ENCODE data around the gene PRG3. TPM values are rescaled to one million over a fixed set of nuclear protein-coding genes. Genes with fewer than 3 reads are reported as not detected.

The PRG3 gene
- total RNA-seq: not detected

GRCh38 chr11:57380975-57381374 lies at the start of gene PRG3:
Gene PRG3 (minus strand): TSS chr11:57381150. CDS start chr11:57380708, 442 bp downstream.

GRCh38 chr11:57426929-57427726 lies 46.2 kb upstream of the PRG3 start, which contains the start of gene SLC43A3:
Gene SLC43A3 (minus strand): TSS chr11:57427121. CDS start chr11:57426172, 949 bp downstream.

GRCh38 chr11:57390535-57390934 lies 9.6 kb upstream of the PRG3 start, which contains the start of gene PRG2:
Gene PRG2 (minus strand): TSS chr11:57390650. CDS start chr11:57389944, 706 bp downstream.

GRCh38 chr11:57338142-57338541 lies 42.8 kb downstream of the PRG3 start, which contains the start of gene P2RX3:
Gene P2RX3 (plus strand): TSS chr11:57338352. CDS start chr11:57338551, 199 bp downstream.

GRCh38 chr11:57335343-57336110 lies 45.4 kb downstream of the PRG3 start, which contains the start of gene SSRP1:
Gene SSRP1 (minus strand): TSS chr11:57335892. CDS start chr11:57335121, 771 bp downstream.

Other genes with a start within 250 kb of the PRG3 start
- gene LRRC55, start 199.2 kb downstream of the PRG3 start, total RNA-seq: 1.8 TPM
- 42.7 TPM for gene APLNR, start 143.9 kb downstream of the PRG3 start, total RNA-seq
- gene TNKS1BP1, start 56.2 kb downstream of the PRG3 start, total RNA-seq: 49.8 TPM
- gene SSRP1, start 45.3 kb downstream of the PRG3 start, total RNA-seq: 69.4 TPM
- 1.3 TPM for gene P2RX3, start 42.8 kb downstream of the PRG3 start, total RNA-seq
- gene PRG2, start 9.5 kb upstream of the PRG3 start, total RNA-seq: not detected
- gene SLC43A3, start 46.0 kb upstream of the PRG3 start, total RNA-seq: 19.0 TPM
- 0.93 TPM for gene RTN4RL2, start 79.4 kb upstream of the PRG3 start, total RNA-seq
- gene SLC43A1, start 134.6 kb upstream of the PRG3 start, total RNA-seq: 11.8 TPM
- 18.0 TPM for gene TIMM10, start 149.6 kb upstream of the PRG3 start, total RNA-seq
- 0.88 TPM for gene SMTNL1, start 156.4 kb upstream of the PRG3 start, total RNA-seq
- 23.0 TPM for gene UBE2L6, start 186.5 kb upstream of the PRG3 start, total RNA-seq
- gene SERPING1, start 216.5 kb upstream of the PRG3 start, total RNA-seq: 31.2 TPM